ENCODE data around the gene ZNF219. TPM values are rescaled to one million over a fixed set of nuclear protein-coding genes. Genes with fewer than 3 reads are reported as not detected.

ZNF219 gene
- total and polyA plus RNA-seq, 2 donors = 9.8 to 67.1 TPM

DNA sequence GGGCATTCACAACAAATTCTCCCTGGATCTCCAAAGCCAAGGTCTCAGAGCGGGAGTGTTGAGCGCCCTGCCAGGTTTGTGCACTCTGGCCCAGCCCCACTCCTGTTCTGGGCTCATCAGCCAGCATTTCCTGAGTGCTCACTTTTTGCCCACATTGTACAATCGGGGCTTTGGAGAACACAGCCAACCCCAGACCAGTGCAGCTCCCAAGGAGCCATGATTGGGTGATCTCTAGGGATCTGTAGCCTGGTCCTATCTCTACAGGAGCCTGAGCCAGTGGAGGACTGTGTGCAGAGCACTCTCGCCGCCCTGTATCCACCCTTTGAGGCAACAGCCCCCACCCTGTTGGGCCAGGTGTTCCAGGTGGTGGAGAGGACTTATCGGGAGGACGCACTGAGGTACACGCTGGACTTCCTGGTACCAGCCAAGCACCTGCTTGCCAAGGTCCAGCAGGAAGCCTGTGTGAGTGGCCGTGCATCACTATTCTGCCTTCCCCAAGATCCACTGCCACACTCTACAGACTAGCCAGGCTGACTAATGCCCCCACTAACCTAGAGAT is 25.6 kb downstream of the ZNF219 start:
- Histone ChIP-seq H3K4me1 (ENCODE audit: insufficient read depth) (no peaks in the 10 kb centered on the region), H3K27ac (ENCODE audit: low read depth) (no peak overlapping the region), H3K36me3 (ENCODE audit: insufficient read depth) (peaks cover 2% of the 10 kb centered on the region), H3K4me3 (ENCODE audit: low read depth, low read length) (no peak overlapping the region)
- WGBS = 88% methylated on average over 9 of the region's 9 CpGs
- no peak for DNase-seq (ENCODE audit: extremely low spot score)

DNA sequence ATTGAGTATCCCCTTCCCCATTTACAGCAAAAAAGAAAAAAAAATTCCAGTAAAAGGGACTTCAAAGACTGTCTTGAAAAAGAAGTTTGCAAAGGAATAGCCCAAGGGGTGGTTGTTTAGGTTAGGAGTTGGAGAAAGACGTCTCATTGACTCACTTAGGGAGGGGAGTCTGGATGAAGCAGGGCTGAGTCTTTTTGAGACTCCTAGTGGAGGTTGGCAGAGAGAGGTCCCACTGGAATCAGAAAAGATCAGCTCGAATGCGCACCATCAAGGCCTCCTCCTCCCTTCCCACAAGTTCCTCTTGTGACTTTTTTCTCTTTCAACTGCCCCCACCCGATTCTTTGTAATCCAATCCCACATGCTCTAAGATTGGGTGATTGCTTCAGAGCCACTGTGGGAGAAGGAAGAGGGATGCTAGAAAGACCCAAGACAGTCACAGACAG is 26.4 kb downstream of the ZNF219 start:
- H3K36me3 ChIP-seq (ENCODE audit: insufficient read depth) = peaks cover 2% of the 10 kb centered on the region
- peak overlapping the region; percentile 73 for H3K27ac ChIP-seq (ENCODE audit: low read depth)
- peak; percentile 20 for DNase-seq (ENCODE audit: extremely low spot score)
- H3K4me1 ChIP-seq (ENCODE audit: insufficient read depth) = no peaks in the 10 kb centered on the region
- 25% methylated on average over 4 of the region's 4 CpGs for WGBS
- no peak overlapping the region for H3K4me3 ChIP-seq (ENCODE audit: low read depth, low read length)

GRCh38 chr14:21071225-21072030 is 27.0 kb downstream of the ZNF219 start:
- DNase-seq (ENCODE audit: extremely low spot score) = peak; percentile 86
- WGBS = under 1% methylated on average over 37 of the region's 37 CpGs
- H3K27ac ChIP-seq (ENCODE audit: low read depth) = peak overlapping the region; percentile 73
- peaks cover 2% of the 10 kb centered on the region for H3K36me3 ChIP-seq (ENCODE audit: insufficient read depth)
- peak overlapping the region; percentile 62 for H3K4me3 ChIP-seq (ENCODE audit: low read depth, low read length)
- no peaks in the 10 kb centered on the region for H3K4me1 ChIP-seq (ENCODE audit: insufficient read depth)

GRCh38 chr14:21070610-21071224 is 27.7 kb downstream of the ZNF219 start:
- Histone ChIP-seq H3K27ac (ENCODE audit: low read depth) (peak overlapping the region; percentile 89), H3K36me3 (ENCODE audit: insufficient read depth) (peaks cover 2% of the 10 kb centered on the region), H3K4me1 (ENCODE audit: insufficient read depth) (no peaks in the 10 kb centered on the region), H3K4me3 (ENCODE audit: low read depth, low read length) (peak overlapping the region; percentile 62)
- no peak for DNase-seq (ENCODE audit: extremely low spot score)
- WGBS = under 1% methylated on average over 23 of the region's 23 CpGs

DNA sequence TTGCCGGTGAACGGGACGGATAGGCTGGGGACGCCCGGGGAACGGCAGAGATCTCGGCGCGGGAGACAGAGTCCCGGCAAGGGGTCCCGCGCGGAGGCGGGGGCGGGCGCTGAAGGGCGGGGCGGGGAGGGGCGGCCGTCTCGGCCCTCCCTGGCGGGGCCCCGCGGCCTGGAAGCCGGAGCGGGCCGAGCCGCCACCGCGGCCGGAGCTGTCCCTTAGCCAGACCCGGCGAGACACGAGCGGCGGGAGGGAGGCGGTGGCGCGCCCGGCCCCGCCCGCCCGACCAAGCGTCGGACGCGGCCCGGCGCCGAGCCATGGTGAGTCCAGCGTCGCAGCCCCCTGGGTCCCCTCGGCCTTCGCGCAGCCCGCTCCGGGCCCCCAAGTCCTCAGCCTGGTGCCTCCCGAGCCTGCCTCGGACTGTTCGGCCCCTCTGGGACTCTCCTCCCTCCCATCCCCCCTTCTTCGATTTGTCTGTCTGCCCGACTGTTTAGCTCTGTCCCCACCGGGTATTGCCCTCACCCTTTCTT is 28.3 kb downstream of the ZNF219 start, which contains the start of gene ARHGEF40:
Gene ARHGEF40 (plus strand): TSS at position 222 of the 527 bp plus-strand sequence. CDS start 93 bp downstream, at position 315.
- under 1% methylated on average over 63 of the region's 63 CpGs for WGBS
- no peak for DNase-seq (ENCODE audit: extremely low spot score)
- Histone ChIP-seq H3K4me3 (ENCODE audit: low read depth, low read length) (peak within 1 kb of the TSS; percentile 62), H3K36me3 (ENCODE audit: insufficient read depth) (peaks cover 2% of the 10 kb centered on the region), H3K27ac (ENCODE audit: low read depth) (peak within 1 kb of the TSS; percentile 89), H3K4me1 (ENCODE audit: insufficient read depth) (no peaks in the 10 kb centered on the region)

- WGBS = under 1% methylated on average over 40 of the region's 40 CpGs
- Histone ChIP-seq H3K4me1 (ENCODE audit: insufficient read depth) (no peaks in the 10 kb centered on the region), H3K4me3 (ENCODE audit: low read depth, low read length) (peak overlapping the region; percentile 62), H3K36me3 (ENCODE audit: insufficient read depth) (peaks cover 2% of the 10 kb centered on the region), H3K27ac (ENCODE audit: low read depth) (peak overlapping the region; percentile 31)
- DNase-seq (ENCODE audit: extremely low spot score) = peak; percentile 40
These were observed 28.9 kb downstream of the ZNF219 start for GRCh38 chr14:21069388-21070082.

- H3K36me3 ChIP-seq (ENCODE audit: insufficient read depth) = no peaks in the 10 kb centered on the region
- 4% methylated on average over 45 of the region's 45 CpGs for WGBS
- H3K4me1 ChIP-seq (ENCODE audit: insufficient read depth) = no peaks in the 10 kb centered on the region
- peak overlapping the region; percentile 62 for H3K4me3 ChIP-seq (ENCODE audit: low read depth, low read length)
- DNase-seq (ENCODE audit: extremely low spot score) = peak; percentile 67
- H3K27ac ChIP-seq (ENCODE audit: low read depth) = no peak overlapping the region
These were observed 29.7 kb downstream of the ZNF219 start for GRCh38 chr14:21068521-21069387.

DNA sequence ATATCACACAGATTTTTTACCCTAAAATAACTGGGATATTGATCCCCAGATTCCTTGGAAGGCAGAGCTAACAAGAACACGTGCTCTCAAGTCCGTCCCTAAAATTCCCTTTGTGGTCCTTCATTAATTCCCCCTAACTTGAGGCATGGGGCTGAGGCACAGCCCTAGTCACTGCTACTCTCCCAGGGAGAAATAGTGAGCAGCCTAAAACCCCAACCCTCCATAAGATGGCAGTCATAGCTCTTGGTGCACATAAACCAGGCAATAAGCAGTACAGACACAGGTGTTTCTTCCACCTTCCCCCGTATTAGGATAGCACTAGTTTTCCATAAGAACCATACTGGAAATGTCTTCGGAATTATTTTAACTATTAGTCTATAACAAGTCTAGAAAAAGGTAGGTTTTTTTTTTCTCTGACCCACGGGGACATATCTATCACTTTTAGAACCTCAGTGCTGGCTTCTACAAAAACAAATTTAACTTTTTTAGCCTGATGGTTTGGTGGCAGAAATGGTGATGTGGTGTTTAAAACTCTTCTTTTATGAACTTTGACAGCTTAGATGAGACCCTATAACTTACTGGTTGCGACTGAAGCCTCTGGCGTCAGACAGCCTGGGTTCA is 31.5 kb downstream of the ZNF219 start:
- 83% methylated on average over 7 of the region's 7 CpGs for WGBS
- no peaks in the 10 kb centered on the region for H3K4me1 ChIP-seq (ENCODE audit: insufficient read depth)
- H3K27ac ChIP-seq (ENCODE audit: low read depth) = no peak overlapping the region
- no peak overlapping the region for H3K4me3 ChIP-seq (ENCODE audit: low read depth, low read length)
- no peaks in the 10 kb centered on the region for H3K36me3 ChIP-seq (ENCODE audit: insufficient read depth)
- no peak for DNase-seq (ENCODE audit: extremely low spot score)

- no peak for DNase-seq (ENCODE audit: extremely low spot score)
- H3K27ac ChIP-seq (ENCODE audit: low read depth) = no peak overlapping the region
- H3K4me1 ChIP-seq (ENCODE audit: insufficient read depth) = no peaks in the 10 kb centered on the region
- WGBS = 33% methylated on average over 3 of the region's 3 CpGs
- H3K36me3 ChIP-seq (ENCODE audit: insufficient read depth) = no peaks in the 10 kb centered on the region
- H3K4me3 ChIP-seq (ENCODE audit: low read depth, low read length) = no peak overlapping the region
These were observed 35.0 kb downstream of the ZNF219 start for GRCh38 chr14:21063479-21063878.

GRCh38 chr14:21061347-21061668 is 37.1 kb downstream of the ZNF219 start:
- no peaks in the 10 kb centered on the region for H3K4me1 ChIP-seq (ENCODE audit: insufficient read depth)
- 76% methylated on average over 3 of the region's 3 CpGs for WGBS

GRCh38 chr14:21060614-21061346 is 37.7 kb downstream of the ZNF219 start:
- Histone ChIP-seq H3K27ac (ENCODE audit: low read depth) (no peak overlapping the region), H3K36me3 (ENCODE audit: insufficient read depth) (no peaks in the 10 kb centered on the region), H3K4me1 (ENCODE audit: insufficient read depth) (no peaks in the 10 kb centered on the region), H3K4me3 (ENCODE audit: low read depth, low read length) (no peak overlapping the region)
- no peak for DNase-seq (ENCODE audit: extremely low spot score)
- WGBS = 74% methylated on average over 13 of the region's 13 CpGs

More at GRCh38 chr14:21061347-21061668, 37.1 kb downstream of the ZNF219 start:
- H3K4me3 ChIP-seq (ENCODE audit: low read depth, low read length) = no peak overlapping the region
- H3K27ac ChIP-seq (ENCODE audit: low read depth) = no peak overlapping the region
- no peak for DNase-seq (ENCODE audit: extremely low spot score)
- no peaks in the 10 kb centered on the region for H3K36me3 ChIP-seq (ENCODE audit: insufficient read depth)

Measured in urinary bladder (tissue), 4 donors.